ENCODE data around the gene ARHGAP28.
"Not testable (repeated sequence)": the region's sequence is repeated elsewhere in the genome, so short reads cannot be mapped to it uniquely, and the experiment has no call there.

The ARHGAP28 gene

DNA sequence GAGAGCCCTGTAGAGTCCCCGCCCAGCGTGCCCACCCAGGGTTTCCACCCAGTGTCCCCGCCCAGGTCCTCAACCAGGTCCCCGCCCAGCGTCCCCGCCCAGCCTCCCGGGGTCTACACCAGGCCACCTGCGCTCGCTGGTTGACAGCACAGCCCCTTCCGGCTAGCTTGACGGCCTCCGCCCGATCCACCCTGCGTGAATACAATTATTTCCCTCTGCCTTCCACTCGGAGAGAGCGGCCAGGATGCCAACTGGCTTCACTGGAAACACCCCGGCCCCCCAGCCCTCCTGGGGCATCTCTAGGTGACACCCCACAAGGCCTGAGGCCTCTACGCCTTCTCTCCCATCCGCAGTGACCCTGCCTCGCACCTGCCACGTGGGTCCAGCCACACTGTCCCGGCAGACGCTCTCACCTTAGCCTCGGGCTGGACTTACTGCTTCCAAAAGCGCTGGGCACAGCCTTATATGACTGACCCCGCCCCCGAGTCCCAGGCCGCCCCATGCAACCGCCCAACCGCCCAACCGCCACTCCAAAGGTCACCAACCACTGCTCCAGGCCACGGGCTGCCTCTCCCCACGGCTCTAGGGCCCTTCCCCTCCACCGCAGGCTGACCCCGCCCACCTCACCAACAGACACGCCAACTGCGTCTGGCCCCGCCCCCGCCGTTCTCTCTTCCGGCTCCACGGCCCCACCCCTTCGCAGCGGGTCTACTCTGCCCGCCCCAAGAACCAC, 200.0 kb downstream of the ARHGAP28 start:
- DNase-seq (ENCODE audit: low read depth) = no peak

DNA sequence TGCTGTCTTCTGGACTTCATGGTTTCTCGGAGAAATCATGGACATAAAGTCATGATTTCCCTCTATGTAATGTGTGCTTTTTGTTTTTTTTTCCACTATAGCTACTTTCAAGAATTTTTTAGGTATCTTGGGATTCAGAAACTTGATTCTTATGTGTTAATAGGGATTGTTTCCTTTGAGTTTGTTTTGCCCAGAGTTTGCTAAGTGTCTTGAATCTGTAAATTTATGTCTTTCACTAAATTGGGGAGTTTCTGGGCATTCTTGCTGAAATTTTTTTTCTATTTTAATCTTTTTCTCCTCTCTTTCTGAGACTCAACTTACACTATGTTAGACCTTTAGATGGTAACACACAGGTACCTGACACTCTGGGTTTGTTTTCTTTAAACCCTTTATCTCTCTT, 205.3 kb downstream of the ARHGAP28 start:
- DNase-seq (ENCODE audit: low read depth) = no peak

DNA sequence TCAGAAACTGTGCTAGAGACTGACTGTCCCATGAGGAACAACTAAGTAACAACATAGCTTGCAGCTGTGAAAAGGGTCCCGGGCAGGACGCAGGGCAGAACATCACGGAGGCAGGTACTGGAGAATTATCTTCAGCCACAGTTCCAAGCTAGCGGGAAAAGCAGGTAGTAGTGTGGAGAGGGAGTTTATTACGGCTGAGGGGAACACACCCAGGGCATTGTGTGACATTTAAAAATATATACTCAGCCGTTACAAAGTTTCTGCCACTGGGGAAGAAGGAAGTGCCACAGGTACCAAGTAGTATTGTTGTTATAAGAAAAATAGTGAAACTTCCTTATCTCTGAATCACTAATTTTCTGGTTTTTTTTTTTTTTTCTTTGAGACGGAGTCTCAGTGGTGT, 208.5 kb downstream of the ARHGAP28 start:
- no peak for DNase-seq (ENCODE audit: low read depth)

- DNase-seq (ENCODE audit: low read depth) = not testable (repeated sequence)
Observed at GRCh38 chr18:6938403-6938802, 208.9 kb downstream of the ARHGAP28 start.

GRCh38 chr18:6939972-6940371, 210.5 kb downstream of the ARHGAP28 start:
- DNase-seq (ENCODE audit: low read depth) = no peak

DNA sequence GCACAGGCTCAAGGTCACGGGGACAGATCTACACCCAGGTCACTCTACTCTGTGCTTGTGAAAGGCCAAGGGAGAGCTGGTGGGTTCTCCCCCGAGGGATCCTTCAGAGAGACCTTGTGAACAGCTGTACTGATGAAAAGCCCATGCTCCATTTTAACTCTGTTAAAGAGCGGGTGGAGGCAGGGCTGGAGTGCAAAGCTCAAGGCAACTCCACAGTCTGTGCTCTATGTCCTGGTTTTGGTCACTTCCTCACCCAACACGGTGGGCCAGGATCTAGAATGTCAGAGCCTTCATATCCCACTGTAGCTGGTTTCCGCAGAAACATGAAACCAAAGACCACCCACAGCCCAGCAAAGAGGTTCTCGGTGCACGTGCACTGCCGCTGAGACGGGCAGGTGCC, 210.9 kb downstream of the ARHGAP28 start:
- DNase-seq (ENCODE audit: low read depth) = no peak

DNA sequence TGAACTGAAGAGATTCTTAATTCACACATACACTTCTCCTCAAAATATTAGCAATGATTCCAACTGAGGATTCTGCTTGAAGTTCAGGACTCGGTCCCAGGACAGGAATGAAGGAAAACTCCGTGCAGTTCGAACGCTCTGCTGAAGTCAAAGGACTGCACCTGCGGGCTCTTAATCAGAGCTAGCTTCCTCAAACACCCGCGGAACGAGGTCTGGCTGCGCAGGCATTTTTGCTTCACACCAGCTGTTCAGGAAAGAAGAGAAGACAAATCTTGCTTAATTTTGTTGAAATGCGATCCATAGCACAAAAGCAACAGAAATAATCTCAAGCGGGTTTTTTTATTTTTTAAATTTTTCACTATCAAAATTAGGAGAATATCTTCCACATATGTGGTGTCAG, 212.5 kb downstream of the ARHGAP28 start:
- no peak for DNase-seq (ENCODE audit: low read depth)

DNA sequence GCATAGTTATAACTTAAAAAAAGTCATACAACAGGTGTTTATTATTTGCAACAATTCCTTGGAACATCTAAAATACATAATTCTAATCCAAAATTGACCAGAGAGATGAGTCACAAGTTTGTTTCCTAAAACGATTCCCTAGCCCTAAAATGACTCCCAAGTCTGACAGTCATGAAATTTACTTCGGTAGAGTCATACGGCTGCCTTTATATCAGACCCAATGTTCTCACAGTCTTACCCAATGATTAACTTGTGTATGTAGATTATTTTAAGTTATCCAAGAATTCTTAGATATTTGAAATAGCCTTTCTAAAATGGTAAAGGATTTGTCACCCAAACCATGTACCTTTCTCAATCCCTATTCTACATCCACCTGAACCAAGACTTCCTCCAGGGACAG, 213.2 kb downstream of the ARHGAP28 start:
- no peak for DNase-seq (ENCODE audit: low read depth)

DNA sequence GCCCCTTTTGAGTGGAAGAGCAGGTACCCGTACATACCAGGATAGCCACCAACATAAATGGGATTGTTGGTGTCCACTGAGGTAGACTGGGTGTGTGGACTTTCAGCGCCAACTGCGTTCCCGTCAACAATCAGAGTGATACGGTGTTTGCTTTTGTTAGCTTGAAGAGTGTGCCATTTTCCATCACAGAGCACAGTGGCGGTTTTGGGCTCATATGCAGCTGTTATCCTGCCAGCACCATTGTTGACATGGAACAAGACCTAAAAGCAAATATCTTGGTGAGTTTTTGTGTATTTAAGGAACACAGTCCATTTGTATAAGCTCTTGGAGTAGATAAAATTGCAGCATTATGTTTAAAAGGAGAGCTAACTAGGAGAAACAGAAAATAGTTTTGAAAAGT, 213.6 kb downstream of the ARHGAP28 start:
- no peak for DNase-seq (ENCODE audit: low read depth)

GRCh38 chr18:6947338-6948030, 218.0 kb downstream of the ARHGAP28 start:
- no peak for DNase-seq (ENCODE audit: low read depth)

DNA sequence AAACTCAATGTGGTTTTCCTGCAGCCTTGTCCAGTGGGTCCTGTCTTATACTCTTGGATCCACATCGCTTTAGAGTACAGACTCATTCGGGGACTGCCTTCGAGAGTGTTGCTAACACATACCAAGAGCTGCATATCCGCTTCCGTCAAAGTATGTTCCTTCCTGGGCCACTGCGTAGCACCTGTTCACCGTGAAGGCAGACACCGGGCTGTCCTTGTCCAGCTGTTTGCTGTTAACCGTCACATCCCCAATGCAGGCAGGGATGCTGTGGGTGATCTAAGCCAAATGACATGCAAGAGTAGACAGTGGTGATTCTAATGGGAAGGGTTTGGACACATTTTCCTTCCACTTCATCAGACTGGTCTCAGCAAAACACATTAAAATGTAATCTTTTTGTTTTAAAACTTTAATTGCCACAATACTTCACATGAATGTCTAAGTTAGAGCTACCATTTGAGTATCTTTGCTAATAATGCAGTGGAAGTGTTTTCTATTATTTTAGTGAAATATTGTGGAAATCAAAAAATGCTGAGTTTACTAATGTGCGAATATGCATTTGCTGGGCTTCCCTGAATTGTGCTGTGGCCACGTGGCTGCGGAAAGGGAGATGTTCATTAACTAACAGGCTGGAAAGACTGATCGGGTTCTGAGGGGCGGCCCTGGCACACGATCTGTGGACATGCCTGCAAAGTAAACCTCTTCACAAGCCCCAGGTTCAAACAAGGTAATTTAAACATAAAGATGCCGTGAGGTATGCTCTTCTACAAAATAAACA, 219.0 kb downstream of the ARHGAP28 start:
- DNase-seq (ENCODE audit: low read depth) = no peak

DNA sequence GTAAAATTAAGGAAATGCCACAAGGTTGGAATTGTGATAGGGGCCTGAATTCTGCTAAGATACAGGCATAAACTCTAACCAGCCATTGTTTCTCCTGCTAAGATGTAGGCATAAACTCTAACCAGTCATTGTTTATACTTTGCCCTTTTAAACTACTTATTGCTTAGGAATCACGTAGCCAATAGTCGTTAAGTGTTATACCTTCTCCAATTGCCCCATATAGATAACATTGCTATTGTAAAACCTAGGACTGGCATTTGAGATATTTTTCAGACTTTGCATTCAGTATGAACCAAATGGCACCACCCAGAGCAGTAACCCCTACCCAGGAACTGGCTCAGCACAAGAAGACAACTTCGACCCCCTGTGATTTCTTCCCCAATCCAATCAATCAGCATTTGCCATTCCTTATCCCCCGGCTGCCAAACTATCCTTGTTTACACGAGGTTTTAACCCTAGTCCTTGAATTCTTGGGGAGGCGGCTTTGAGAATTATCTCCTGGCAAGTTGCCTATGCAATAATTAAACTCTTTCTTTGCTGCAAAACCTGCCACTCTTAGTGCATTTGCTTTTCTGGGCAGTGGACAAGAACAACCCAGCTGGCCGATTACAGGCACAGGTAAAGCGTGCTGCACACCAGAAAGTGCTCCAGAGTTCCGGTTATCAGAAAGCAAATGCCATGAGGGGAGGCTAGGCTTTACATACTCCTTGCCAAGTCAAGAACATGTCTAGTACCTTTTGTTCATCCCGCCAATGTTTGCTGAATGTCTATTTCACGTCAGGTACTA, 220.5 kb downstream of the ARHGAP28 start:
- DNase-seq (ENCODE audit: low read depth) = no peak

DNA sequence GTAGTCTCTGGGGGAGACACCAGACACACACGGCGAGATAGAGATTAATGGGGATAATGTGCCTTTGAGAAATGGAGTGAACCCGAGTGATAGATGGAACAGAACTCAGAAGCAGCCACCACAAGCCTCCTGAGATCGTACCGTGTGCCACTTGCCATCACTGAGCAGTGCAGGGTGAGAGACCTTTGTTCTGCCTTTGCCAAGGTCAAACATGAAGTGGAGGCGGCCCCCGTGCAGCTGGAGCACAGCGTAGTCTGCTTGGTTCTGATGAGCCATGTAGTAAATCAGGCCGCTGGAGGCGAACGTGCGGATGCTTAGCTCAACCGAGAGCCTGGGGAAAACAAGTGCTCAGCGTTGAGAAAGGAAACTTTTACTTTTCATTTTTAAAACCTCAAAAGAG, 221.1 kb downstream of the ARHGAP28 start:
- DNase-seq (ENCODE audit: low read depth) = no peak

DNA sequence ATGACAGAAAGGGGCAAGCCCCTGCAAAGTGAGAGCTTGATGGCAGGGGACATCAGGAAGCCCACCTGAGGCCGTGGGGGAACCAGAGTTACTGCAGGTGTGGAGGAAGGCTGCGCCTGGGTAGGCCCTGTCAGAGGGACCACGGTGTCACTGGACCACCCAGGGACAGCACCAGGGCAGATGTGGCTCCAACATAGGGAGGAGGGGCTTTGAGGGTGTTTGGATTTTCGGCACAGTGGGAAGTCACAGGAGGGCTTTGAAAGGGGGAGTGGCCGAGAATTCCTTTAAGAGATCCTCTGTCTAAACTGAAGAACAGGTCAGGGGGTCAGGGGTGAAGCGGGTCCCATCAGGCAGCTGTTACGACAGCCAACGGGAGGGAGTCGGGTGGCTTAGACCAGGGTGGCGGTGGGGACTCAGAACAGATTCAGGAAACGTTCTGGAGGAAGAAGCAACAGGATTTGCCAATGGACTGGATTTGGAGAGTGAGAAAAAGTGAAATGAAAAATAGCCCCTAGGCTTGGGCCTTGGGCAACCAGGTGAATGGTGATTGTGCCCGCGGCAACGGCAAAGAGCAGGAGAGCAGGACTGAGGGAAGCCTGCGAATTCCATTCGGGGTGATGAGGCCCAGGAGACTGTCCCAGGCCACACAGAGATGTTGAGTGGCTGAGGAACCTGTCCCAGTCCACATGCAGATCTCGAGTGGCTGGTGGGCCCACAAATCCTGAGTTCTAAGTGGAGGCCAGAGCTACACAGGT, 222.0 kb downstream of the ARHGAP28 start:
- DNase-seq (ENCODE audit: low read depth) = no peak

DNA sequence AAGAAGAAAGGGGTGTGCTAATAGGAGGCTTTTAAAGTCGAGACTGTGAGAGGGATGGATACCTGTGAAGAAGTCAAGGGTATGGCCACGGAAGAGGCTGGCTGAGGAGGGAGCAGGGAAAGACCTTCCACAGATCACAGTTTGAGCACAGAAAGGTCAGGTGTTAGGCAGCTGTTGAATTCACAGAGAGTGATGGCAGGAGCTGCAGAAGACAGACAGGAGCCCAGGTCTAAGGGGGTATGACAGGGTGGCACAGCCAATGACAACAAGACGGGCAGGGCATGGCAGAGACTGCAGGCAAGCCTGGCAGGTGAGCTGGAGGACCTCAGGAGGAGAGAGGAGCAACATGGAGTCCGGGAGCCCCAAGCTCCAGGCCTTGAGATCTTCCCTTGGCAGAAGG, 225.0 kb downstream of the ARHGAP28 start:
- no peak for DNase-seq (ENCODE audit: low read depth)

GRCh38 chr18:6955304-6955703, 225.8 kb downstream of the ARHGAP28 start:
- DNase-seq (ENCODE audit: low read depth) = no peak

DNA sequence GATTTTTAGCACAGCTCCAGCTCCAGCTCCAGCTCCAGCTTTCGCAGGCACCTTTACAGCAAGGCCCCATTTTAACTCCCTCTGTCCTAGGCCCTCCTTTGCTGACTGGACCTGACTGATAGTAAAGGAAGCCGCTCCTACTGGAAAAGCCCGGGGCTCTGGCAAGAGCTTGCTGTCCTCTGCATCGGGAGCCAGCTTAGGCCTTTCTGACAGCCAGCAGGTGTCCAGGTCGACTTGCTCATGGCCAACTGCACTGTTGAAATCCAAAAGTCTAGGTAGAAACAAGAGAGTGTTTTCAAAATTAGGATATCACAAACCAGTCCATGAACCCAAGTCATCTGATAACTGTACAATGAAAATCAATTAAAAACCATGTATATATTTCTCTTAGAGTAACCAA, 227.0 kb downstream of the ARHGAP28 start:
- DNase-seq (ENCODE audit: low read depth) = no peak

DNA sequence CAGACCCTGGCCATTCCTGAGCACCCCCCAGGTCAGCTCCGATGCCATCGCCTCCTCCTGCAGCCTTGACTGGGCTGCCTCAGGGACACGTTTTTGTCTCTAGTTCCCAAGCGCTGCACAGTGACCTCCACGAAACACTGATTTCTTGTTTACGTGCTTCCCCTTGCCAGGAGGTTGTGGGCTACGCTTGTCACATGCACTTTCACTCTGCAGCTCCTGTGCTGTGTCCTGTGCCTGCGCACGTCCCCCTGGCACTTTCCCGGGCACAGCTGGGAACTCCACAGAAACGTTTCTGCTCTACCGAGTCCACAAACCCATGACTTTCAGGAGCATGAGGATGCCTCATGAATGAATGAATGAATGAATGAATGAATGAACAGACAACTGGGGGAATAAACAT, 227.5 kb downstream of the ARHGAP28 start:
- no peak for DNase-seq (ENCODE audit: low read depth)

DNA sequence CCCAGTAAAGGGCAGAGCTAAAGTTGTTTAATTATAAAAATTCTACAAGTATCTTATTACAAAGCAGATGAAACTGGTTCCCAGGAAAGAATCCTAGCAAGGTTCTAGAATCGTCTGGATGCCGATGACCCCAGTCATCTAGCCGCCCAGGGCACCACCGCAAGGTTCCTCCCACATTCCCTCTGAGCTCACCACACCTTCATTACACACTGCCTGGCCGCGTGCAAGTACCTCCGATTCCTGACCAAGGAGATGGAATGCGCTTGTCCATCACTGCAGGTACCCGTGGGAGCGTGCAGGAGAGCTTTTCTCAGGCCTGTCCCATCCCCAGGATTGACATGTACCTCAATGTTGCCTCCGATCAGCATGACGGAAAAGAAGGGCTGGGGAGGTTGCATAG, 229.6 kb downstream of the ARHGAP28 start:
- no peak for DNase-seq (ENCODE audit: low read depth)

DNA sequence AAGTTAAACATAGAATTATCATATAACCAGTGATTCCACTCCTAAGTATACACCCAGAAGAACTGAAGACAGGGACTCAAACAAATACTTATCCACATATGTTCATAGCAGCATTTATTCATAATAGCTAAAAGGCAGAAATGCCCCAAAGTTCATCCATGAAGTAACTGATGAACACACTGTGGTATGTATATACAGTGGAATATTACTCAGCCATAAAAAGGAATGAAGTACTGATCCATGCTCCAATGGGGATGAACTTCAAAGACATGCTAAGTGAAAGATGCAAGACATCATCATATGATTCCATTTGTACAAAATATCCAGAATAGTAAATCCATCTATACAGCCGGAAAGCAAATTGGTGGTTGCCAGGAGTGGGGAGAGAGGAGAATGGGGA, 230.6 kb downstream of the ARHGAP28 start:
- no peak for DNase-seq (ENCODE audit: low read depth)

GRCh38 chr18:6960656-6961055, 231.1 kb downstream of the ARHGAP28 start:
- peak; percentile 82 for DNase-seq (ENCODE audit: low read depth)

GRCh38 chr18:6961331-6961730, 231.8 kb downstream of the ARHGAP28 start:
- no peak for DNase-seq (ENCODE audit: low read depth)

Measured in iris pigment epithelial cell (primary cell).